GM15510 (cell line): ENCODE measurements around the gene TMEM200A.

ENCODE experiments used
- POLR2A ChIP-seq: IDR thresholded peaks from 3 replicates; pipeline ENCODE4 v1.6.1; 2011; ENCODE audit warnings: borderline replicate concordance; ENCODE audit not compliant: insufficient read length; ENCODE audit errors: extremely low read depth

Gene TMEM200A

DNA sequence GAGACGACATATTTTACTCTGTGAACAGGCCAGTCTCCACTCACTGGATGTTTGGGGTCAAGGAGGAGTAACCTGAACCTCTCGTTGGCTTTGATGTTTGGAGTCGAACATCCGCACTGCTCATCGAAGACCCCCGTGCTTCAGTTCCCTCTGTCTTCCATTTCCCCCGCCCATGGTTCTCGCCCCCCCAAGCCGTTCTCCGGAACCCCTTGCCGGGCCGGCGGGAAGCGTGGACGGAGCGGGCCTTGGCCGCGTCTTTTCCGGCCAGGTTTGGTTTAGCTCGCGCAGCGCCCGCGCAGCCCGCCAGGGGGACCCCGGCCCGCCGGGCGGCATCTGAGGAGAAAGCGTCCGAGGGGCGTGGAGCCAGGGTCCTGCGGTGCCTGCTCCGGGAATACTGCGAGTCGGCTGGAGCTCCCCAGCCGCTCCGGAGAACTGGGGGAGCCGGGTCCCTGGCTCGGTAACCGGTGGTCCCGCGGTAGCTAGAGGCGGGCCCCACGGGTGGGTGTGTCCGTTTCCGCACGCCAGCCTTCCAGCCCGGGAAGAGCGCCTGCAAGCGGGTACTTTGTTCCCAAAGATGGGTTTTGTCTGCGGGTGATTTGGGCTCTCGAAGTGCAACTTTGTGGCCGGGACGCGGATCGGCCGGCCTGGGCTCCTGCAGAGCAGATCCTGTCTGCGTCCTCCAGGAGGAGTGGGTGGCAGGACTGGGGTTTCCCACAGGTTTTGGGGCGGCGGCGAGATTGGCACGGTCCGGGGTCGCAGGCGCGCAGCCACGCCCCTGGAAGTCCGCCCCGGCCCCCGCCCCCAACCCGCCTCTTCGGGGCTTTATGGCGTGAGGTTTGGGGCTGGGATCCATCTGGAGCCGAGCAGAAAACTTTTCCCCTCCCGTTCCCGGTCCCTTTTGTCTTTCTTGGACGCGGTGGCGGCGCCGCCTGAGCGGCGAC lies at the start of gene TMEM200A:
TMEM200A (plus strand) TSS at position 852 of the 941 bp plus-strand sequence. CDS start 74,406 bp downstream, outside the sequence.
- TF ChIP-seq POLR2A: no peak

DNA sequence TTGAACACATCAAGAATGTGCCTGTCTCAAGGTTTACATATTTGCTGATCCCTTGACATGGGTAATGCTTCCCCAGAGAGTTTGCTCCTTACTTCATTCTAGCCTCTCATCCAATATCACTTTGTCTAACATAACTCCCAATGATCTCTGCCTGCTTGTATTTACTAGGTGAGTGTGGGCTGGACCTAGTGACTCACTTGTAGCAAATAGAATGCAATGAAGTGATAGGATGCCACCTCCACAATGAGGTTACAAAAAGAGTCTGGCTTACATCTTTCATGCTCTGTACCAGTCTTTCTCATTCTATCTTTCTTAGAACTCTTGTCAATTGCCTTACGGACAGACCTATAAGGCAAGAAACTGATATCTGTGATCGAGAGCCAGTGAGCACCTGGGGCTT lies 44.9 kb upstream of the TMEM200A start:
- TF ChIP-seq POLR2A: no peak

DNA sequence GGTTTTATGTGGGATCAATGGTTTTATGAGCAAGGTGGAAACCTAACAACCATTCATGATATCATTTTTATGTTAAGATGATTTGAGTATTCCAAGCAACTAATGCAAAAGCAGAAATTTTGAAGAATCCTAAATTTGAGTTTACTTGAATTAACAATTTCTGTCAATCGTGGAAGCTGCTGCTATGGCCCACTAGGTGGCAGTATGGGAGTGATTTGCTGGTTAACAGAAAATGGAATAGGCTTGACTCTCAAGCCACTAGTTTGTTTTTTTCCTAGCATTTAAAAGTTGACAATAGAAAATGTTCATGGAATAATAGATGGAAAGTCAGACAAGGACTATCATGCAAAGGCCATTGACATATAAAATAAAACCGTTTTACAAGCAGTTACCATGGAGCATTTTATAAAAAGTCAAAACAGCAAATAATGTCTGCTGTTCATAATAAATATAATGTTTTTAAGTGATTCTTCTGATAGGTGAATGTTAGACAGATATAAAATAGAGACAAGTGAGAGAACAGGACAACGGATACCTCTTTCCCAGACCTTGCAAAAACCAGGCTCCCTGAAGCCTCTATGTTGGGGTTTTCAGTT lies 43.0 kb upstream of the TMEM200A start:
- no peak for TF ChIP-seq POLR2A

DNA sequence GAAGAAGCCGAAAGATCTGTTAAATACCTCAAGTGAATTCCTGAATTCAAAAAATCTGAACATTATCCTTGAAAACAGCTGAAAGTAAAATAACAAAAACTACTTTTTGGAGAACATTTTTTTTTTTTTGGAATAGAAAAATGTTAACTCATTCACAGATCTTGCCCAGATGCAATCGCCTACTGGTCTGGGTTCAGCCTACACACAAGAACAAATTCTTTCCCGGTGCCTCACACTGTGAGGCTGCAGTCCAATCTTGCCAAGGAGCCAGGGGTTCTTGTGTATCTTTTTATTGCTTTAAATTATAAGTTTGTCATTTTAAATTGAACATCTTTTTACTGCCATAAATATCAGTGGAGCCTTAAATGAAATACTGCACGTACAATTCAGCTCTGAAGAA lies 41.2 kb upstream of the TMEM200A start:
- TF ChIP-seq POLR2A: no peak

DNA sequence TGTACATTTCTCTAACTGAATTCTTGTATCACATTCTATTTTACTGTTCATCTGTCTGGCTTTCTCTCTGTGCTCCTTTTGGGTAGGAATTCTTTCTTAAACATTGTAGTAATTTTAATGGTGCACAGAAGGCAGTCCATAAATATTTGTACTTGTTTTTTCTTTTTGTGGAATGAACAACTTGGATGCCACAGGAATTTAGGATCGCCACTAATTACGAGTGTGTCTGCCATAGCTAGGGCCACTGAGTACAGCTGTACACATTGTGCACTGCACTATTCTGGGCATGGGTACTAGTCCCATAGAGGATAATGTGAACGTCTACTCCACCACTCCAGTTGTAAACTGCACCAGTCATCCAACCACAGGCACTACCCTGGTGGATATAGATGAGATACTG lies 39.3 kb upstream of the TMEM200A start:
- TF ChIP-seq POLR2A: no peak

DNA sequence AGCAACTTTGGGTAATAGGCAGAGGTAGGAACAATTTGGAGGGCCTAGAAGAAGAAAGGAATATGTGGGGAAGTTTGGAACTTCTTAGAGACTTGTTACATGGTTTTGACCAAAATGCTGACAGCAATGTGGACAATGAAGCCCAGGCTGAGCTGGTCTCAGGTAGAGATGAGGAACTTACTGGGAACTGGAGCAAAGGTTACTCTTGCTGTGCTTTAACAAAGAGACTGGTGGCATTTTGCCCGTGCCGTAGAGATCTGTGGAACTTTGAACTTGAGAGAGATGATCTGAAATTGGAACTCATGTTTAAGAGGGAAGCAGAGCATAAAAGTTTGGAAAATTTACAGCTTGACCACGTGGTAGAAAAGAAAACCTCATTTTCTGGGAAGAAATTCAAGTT lies 28.3 kb upstream of the TMEM200A start:
- TF ChIP-seq POLR2A: no peak

DNA sequence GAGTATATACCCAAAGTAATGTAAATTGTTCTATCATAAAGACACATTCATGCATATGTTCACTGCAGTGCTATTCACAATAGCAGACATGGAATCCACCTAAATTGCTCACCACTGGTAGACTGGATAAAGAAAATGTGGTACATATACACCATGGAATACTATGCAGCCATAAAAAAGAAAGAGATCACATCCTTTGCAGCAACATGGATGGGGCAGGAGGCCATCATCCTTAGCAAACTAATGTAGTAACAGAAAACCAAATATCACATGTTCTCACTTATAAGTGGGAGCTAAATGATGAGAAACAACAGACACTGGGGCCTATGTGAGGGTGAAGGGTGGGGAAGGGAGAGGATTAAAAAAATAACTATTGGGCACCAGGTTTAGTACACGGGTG lies 11.5 kb upstream of the TMEM200A start:
- TF ChIP-seq POLR2A: no peak

DNA sequence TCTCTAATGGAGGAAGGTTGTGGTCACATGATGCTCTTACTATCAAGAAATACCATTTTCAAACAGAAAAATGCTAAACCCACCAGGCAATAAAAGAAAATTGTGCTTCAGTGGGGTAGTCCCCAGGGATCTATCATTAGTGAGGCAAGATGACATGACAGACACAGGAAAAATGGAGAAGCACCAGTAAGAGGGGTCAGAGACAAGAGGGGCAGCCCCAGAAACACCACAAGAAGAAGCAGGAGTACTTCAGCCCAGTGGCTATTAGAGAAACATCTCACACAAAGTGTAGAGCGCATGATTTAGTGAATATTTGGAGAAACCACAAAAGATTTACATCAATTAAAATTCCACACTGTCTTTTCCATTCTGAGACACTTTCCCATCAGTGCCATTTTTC lies 10.2 kb upstream of the TMEM200A start:
- no peak for TF ChIP-seq POLR2A

DNA sequence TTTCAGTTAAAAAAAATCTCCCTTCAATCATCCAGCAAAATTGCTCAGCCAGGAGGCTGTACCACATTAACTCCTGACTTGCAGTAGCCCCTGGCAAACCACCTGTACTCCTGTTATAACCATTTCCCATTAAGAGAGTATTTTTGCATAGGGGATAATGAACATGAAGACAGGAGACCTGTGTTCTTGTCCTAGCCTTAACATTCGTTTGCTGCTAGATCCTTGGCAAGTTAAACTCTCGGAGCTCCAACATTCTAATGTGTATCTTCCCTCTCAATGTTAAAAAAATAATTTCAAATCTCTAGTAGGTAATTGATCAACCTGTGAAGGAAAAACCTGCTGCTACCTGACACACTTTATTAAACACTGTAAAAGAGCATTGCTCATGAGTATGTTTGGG lies 8.4 kb upstream of the TMEM200A start:
- no peak for TF ChIP-seq POLR2A

DNA sequence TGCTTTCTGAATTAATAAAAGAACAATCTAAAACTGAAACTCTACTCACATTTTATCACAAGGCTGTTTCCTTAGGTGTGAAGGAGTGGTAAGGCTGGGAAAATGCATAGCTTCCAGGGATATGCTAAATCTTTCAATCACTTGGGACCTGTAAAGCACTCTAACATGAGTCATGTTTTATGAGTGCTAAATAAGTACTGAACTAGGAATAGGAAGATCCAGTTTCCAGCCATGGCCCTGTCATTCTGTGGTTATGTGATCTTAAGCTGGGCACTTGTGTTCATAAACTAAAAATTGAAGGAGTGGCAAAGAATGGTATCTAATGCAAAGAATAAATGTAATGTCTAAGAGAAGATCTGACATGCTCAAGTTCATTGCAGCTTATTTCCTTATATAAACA lies 6.1 kb upstream of the TMEM200A start:
- TF ChIP-seq POLR2A: no peak

DNA sequence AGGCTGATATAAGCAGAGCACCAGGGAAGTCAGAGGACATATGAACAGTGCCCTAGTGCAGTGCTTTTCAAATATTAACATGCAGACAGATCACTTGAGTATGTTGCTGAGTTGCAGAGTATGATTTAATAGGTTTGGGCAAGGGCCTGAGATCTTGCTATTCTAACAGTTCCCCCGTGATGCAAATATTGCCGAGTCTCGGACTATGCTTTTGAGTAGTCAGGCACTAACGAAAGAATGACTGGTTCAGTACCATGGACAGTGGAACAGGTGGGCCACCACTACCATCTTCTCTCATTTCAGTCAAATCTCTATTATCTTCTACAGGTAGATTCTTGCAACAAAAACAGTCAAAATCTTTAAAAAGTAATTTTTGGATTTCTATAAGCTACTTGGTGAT lies 3.7 kb upstream of the TMEM200A start:
- TF ChIP-seq POLR2A: no peak

DNA sequence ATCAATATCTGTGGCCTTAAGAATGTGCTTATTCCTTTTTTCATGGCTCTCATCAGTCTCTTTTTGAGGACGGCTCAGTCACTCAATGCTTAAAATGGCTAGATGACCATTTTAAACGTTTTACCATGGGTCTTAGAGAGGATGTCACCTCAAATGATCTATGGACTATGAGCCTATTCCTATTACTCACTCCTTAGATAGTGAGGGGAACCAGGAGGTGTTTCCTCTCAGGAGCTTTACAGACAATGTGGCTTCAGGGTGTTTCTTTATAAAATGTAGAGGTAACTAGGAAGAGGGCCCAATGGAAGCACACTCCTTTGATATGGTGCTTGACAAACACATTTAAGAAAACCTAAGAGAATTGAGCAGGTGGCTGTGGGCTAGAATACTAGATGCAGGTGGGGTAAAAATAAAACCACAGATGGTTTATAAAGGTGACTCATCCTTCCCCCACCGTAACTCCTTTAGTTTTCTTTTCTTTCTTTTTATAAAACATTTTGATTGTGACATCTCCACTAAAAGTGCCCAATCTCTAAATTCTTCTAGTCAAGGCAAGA lies 1.5 kb upstream of the TMEM200A start:
- TF ChIP-seq POLR2A: no peak

DNA sequence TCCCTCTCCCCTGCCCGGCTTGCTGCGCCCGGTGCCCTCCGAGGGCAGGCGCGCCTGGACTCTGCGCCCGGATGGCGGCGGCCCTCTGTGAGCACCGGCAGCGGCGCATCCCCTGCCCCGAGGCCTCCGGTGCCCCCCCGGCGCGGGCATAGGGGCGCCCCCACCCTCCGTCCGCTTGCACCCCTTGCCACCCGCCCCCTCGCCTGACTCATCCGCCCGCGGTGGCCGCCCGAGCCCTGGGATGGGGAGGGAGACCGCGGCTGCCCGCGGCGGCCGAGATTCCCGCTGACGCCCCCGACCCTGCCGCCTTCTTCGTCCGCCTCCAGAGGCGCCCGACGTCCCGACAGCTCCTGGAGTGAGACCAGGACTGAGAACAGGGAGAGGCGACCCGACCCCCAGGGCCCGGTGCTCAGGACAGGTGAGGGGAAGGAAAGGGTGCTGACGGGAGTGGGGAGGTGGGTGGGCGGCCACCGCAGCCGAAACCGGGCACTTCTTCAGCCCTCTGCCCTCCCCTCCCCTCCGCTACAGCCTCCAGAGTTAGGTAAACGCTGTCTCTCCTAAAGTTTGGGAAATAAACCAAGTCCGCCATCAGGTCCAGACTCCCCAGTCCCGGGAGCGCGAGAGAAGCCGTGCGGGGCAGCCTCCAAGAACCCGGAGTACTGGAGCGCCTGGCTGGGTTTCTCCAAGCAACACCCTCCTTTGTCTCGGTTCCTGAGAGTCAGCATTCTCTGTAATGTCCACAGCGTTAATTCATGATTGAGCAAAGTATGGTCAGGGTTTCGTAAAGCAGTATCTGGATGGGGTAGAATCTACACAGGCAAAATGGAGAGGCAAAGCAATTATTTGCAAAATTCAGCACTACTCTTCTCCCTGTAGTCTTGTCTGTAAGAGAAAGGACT lies 539 bp downstream of the TMEM200A start:
- TF ChIP-seq POLR2A: no peak

DNA sequence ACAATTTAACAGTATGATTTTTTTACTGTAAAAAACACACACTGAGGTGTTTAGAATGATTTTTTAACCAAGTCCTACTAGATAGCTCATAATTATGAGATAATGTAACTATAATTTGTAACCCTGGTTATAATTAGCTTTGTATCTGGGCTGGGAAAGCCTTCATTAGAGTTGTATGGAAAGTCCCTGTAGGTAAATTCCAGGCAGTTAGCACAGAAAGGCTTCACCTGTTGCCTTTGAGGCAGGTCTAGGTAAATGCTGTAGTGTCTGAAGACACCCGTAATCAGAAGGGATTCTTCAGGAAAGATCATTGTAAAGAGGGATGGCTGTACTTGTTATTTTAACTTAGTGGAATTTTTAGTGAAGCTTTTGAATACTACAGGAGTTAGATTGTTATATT lies 1.9 kb downstream of the TMEM200A start:
- TF ChIP-seq POLR2A: no peak

DNA sequence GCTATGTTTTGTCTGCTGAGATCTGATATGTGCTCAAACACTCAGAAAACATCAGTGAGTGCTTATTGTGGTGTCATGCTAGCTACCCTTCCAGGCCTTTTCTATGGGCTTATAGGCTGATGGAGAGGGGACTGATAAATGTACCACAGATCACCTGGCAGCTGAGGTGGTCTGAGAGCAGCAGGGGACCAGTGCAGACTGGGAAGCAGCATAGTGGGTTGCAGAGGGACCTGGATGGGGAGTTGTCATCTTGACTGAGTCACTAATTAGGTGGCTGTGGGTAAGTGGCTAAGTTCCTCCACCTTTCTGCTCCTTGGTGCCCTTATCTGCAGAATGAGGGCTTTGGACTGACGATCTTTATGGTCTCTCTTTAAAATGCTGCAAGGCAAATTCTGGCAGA lies 2.8 kb downstream of the TMEM200A start:
- no peak for TF ChIP-seq POLR2A
